ENCODE results near the gene DNPH1. TPM values are rescaled to one million over a fixed set of nuclear protein-coding genes. Genes with fewer than 3 reads are reported as not detected.

DNPH1 gene
- total RNA-seq, 1 donor: 46.2 TPM

GRCh38 chr6:43243664-43244321 lies 14.5 kb upstream of the DNPH1 start:
- no peak for TF ChIP-seq CTCF (IDR thresholded peaks at IDR 0.05; ENCODE audit: insufficient read depth, low read length)
- DNase-seq (ENCODE audit: low read depth): no peak
- H3K4me3 ChIP-seq (ENCODE audit: low read depth, low read length): no peak overlapping the region

- no peak for TF ChIP-seq CTCF (IDR thresholded peaks at IDR 0.05; ENCODE audit: insufficient read depth, low read length)
- no peak for DNase-seq (ENCODE audit: low read depth)
- no peak within 1 kb of the TSS for H3K4me3 ChIP-seq (ENCODE audit: low read depth, low read length)
Measured at GRCh38 chr6:43242908-43243663, 13.8 kb upstream of the DNPH1 start, which contains the start of gene TTBK1. TTBK1 (plus strand) TSS chr6:43243481; CDS start chr6:43246661, 3,180 bp downstream.

DNA sequence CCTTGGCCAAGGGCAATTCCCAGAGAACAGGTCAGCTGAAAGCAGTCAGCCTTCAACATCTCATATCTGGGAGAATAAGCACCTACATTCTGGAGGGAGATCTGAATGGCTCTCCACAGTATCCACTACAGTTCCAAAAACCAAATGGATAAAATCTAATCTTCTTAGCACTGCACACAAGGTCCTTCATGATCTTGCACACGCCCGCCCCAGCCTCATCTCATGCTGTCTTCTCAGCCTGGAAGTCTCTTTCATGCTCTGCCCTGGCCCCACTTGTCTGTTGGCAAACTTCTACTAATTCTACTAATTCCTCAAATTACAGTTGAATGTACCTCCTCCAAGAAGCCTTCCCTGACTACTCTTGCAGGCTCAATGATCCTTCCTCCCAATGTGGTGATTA lies 12.2 kb upstream of the DNPH1 start:
- no peak for DNase-seq (ENCODE audit: low read depth)
- TF ChIP-seq CTCF (IDR thresholded peaks at IDR 0.05; ENCODE audit: insufficient read depth, low read length): no peak

DNA sequence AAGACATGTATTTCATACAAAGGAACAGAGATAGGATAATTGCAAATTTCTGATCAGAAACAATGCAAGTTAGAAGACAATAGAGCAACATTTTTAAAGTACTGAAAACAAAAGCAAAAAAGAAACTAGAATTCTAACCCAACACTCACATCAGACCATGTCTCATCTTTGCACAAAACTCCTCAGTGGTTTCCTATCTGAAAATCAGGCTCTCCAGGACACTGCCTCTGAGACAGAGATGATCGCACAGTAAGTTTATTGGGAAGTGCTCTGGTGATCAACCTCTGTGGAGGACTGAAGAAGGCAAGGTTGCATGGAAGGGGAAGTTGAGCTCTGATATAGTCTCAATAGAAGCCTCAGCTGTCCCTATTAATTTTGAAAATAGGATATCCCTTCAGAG lies 11.7 kb upstream of the DNPH1 start:
- DNase-seq (ENCODE audit: low read depth): no peak
- TF ChIP-seq CTCF (IDR thresholded peaks at IDR 0.05; ENCODE audit: insufficient read depth, low read length): no peak
- H3K4me3 ChIP-seq (ENCODE audit: low read depth, low read length): no peak overlapping the region

More for the DNA sequence above, 12.2 kb upstream of the DNPH1 start:
- no peak overlapping the region for H3K4me3 ChIP-seq (ENCODE audit: low read depth, low read length)

GRCh38 chr6:43239054-43239453 lies 9.8 kb upstream of the DNPH1 start:
- no peak for TF ChIP-seq CTCF (IDR thresholded peaks at IDR 0.05; ENCODE audit: insufficient read depth, low read length)
- DNase-seq (ENCODE audit: low read depth): no peak
- H3K4me3 ChIP-seq (ENCODE audit: low read depth, low read length): no peak overlapping the region

DNA sequence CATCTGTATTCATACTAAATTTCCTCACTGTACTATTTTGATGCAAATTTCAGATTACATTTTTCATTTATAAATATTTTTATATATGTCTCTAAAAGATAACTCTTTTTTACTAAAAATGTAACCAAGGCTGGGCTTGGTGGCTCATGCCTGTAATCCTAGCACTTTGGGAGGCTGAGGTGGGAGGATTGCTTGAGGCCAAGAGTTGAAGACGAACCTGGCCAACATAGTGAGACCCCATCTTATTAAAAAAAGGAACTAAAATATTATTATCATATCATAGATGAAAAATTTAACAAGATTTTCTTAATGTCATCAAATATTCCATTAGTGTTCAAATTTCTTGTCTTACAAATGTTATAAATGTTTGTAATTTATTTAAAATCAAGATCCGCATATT lies 6.6 kb upstream of the DNPH1 start:
- DNase-seq (ENCODE audit: low read depth): no peak
- no peak overlapping the region for H3K4me3 ChIP-seq (ENCODE audit: low read depth, low read length)
- no peak for TF ChIP-seq CTCF (IDR thresholded peaks at IDR 0.05; ENCODE audit: insufficient read depth, low read length)
